Measurements from ENCODE around the gene MELTF. TPM values are rescaled to one million over a fixed set of nuclear protein-coding genes. Genes with fewer than 3 reads are reported as not detected.

The MELTF gene
- total RNA-seq, 2 experiments from 2014 or later = 9.6 to 14.6 TPM

DNA sequence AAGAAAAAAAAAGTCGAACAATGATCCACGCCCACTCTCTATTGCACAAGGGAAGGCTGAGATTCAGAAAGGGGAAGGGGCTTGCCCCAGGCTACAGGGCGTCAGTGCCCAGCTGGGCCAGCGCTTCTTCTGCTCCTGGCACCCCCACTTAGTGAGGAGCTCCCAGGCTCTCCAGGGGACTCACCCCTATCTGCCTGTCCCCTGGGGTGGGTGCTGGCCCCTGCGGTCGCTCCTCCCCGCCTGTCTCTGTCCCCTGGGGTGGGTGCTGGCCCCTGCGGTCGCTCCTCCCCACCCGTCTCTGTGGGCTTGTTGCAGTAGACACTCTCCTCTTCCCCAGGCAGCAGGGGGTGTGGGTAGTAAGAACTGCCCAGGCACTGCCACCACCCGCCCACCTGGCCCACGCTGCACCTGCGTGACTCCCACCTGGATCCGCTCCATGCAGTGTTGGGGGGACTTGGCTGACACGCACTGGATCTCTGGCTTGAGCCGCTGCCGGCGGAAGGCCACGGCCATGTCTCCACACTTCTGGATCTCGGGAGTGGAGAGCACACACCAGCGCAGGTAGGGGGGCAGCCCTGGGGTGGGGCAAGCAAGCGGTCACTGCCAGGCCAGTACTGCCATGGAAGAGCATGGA lies 14.6 kb downstream of the MELTF start:
- POLR2A ChIA-PET = no interaction called here
- H4K20me1 ChIP-seq (ENCODE audit: insufficient read depth, low read length) = no peaks in the 10 kb centered on the region
- intact Hi-C loops (cut with micrococcal nuclease; ENCODE audit: unreplicated experiment) = no loop called here
- no peak for DNase-seq (ENCODE audit: low spot score)
- CTCF ChIA-PET (ENCODE audit: unreplicated experiment) = no interaction called here
- H3K36me3 ChIP-seq (ENCODE audit: insufficient read depth, low read length) = no peaks in the 10 kb centered on the region
- BruUV-seq (replicated peaks) = no TSS peak
- H3K79me2 ChIP-seq (ENCODE audit: insufficient read depth, low read depth, low read length) = no peaks in the 10 kb centered on the region
- H3K4me1 ChIP-seq (ENCODE audit: insufficient read depth, low read length, poor library complexity, severe bottlenecking) = no peaks in the 10 kb centered on the region
- H2AFZ ChIP-seq (ENCODE audit: low read length) = no peak overlapping the region
- H3K9me2 ChIP-seq (ENCODE audit: insufficient read depth, low read length) = no peaks in the 10 kb centered on the region
- no peak overlapping the region for H3K4me2 ChIP-seq (ENCODE audit: low read length)
- H3K9me3 ChIP-seq (ENCODE audit: low read length) = no peaks in the 10 kb centered on the region
- no peak overlapping the region for H3K27ac ChIP-seq (ENCODE audit: low read depth, low read length, poor library complexity, severe bottlenecking)
- TF ChIP-seq, protein P1, sequence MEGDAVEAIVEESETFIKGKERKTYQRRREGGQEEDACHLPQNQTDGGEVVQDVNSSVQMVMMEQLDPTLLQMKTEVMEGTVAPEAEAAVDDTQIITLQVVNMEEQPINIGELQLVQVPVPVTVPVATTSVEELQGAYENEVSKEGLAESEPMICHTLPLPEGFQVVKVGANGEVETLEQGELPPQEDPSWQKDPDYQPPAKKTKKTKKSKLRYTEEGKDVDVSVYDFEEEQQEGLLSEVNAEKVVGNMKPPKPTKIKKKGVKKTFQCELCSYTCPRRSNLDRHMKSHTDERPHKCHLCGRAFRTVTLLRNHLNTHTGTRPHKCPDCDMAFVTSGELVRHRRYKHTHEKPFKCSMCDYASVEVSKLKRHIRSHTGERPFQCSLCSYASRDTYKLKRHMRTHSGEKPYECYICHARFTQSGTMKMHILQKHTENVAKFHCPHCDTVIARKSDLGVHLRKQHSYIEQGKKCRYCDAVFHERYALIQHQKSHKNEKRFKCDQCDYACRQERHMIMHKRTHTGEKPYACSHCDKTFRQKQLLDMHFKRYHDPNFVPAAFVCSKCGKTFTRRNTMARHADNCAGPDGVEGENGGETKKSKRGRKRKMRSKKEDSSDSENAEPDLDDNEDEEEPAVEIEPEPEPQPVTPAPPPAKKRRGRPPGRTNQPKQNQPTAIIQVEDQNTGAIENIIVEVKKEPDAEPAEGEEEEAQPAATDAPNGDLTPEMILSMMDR (conservative IDR thresholded peaks at IDR 0.05; ENCODE audit: low read length) = no peak
- TF ChIP-seq EZH2phosphoT487 (IDR thresholded peaks at IDR 0.05; ENCODE audit: borderline replicate concordance, low read depth, low read length) = no peak
- no peak overlapping the region for H3K4me3 ChIP-seq (ENCODE audit: low read depth, low read length, poor library complexity, severe bottlenecking)

DNA sequence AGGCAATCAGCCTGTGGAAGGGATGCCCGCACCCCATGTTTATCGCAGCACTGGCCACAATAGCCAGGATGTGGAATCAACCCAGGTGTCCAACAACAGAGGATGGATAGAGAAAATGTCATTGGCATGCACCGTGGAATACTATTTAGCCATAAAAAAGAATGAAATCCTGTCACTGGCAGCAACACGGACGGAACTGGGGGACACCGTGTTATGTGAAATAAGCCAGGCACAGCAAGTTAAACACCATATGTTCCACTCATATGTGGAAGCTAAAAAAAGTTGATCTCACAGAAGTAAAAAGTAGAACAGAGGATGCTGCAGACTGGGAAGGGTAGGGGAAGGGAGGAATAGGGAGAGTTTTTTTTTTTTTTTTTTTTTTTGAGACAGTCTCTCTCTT lies 15.6 kb downstream of the MELTF start:
- CTCF ChIA-PET (ENCODE audit: unreplicated experiment) = no interaction called here

DNA sequence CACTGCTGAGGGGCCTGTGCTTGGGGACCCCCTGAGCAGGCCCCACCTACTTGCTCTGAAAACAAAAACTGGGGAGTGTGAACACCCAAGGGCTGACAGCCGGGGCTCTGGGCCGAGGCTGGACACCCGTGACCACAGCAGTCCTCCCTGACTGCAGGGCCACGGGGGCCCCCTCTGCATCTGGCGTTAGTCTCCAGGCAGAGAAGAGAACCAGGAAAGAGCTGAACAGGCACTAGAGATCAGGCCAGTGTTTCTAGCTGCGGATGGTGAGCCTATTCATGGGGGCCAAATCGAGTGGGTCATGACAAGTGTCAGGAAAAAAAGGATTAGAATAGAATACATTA lies 17.1 kb downstream of the MELTF start:
- no peak for DNase-seq (ENCODE audit: low spot score)
- POLR2A ChIA-PET = no interaction called here
- H3K27ac ChIP-seq (ENCODE audit: low read depth, low read length, poor library complexity, severe bottlenecking) = no peak overlapping the region
- no peaks in the 10 kb centered on the region for H3K9me3 ChIP-seq (ENCODE audit: low read length)
- no peaks in the 10 kb centered on the region for H3K4me1 ChIP-seq (ENCODE audit: insufficient read depth, low read length, poor library complexity, severe bottlenecking)
- no peaks in the 10 kb centered on the region for H3K9me2 ChIP-seq (ENCODE audit: insufficient read depth, low read length)
- intact Hi-C loops (cut with micrococcal nuclease; ENCODE audit: unreplicated experiment) = no loop called here
- H2AFZ ChIP-seq (ENCODE audit: low read length) = no peak overlapping the region
- no peak for TF ChIP-seq EZH2phosphoT487 (IDR thresholded peaks at IDR 0.05; ENCODE audit: borderline replicate concordance, low read depth, low read length)
- TF ChIP-seq, protein P1 (conservative IDR thresholded peaks at IDR 0.05; ENCODE audit: low read length) = no peak
- H3K79me2 ChIP-seq (ENCODE audit: insufficient read depth, low read depth, low read length) = no peaks in the 10 kb centered on the region
- BruUV-seq (replicated peaks) = no TSS peak
- no peak overlapping the region for H3K4me2 ChIP-seq (ENCODE audit: low read length)
- no peak overlapping the region for H3K4me3 ChIP-seq (ENCODE audit: low read depth, low read length, poor library complexity, severe bottlenecking)
- CTCF ChIA-PET (ENCODE audit: unreplicated experiment) = no interaction called here
- no peaks in the 10 kb centered on the region for H4K20me1 ChIP-seq (ENCODE audit: insufficient read depth, low read length)
- no peaks in the 10 kb centered on the region for H3K36me3 ChIP-seq (ENCODE audit: insufficient read depth, low read length)

More for the DNA sequence above, 15.6 kb downstream of the MELTF start:
- Histone ChIP-seq H3K4me3 (ENCODE audit: low read depth, low read length, poor library complexity, severe bottlenecking) (no peak overlapping the region), H4K20me1 (ENCODE audit: insufficient read depth, low read length) (no peaks in the 10 kb centered on the region), H3K27ac (ENCODE audit: low read depth, low read length, poor library complexity, severe bottlenecking) (no peak overlapping the region), H2AFZ (ENCODE audit: low read length) (no peak overlapping the region), H3K4me2 (ENCODE audit: low read length) (no peak overlapping the region), H3K79me2 (ENCODE audit: insufficient read depth, low read depth, low read length) (no peaks in the 10 kb centered on the region), H3K9me2 (ENCODE audit: insufficient read depth, low read length) (no peaks in the 10 kb centered on the region), H3K36me3 (ENCODE audit: insufficient read depth, low read length) (no peaks in the 10 kb centered on the region), H3K4me1 (ENCODE audit: insufficient read depth, low read length, poor library complexity, severe bottlenecking) (no peaks in the 10 kb centered on the region), H3K9me3 (ENCODE audit: low read length) (no peaks in the 10 kb centered on the region)
- no TSS peak for BruUV-seq (replicated peaks)
- TF ChIP-seq, protein P1 (conservative IDR thresholded peaks at IDR 0.05; ENCODE audit: low read length) = no peak
- TF ChIP-seq EZH2phosphoT487 (IDR thresholded peaks at IDR 0.05; ENCODE audit: borderline replicate concordance, low read depth, low read length) = no peak
- no peak for DNase-seq (ENCODE audit: low spot score)
- POLR2A ChIA-PET = interaction anchor here (1.1 kb wide), 1 partner anchor 10 kb away, joined by 7 read pairs; no protein-coding TSS in a partner anchor
- intact Hi-C loops (cut with micrococcal nuclease; ENCODE audit: unreplicated experiment) = no loop called here

Measured in OCI-LY7 (cell line).